WTC11 (cell line): Measurements from ENCODE around the gene EIF5.

ENCODE experiments used
- ATF6 ChIP-seq: sonication (generic); formaldehyde crosslinking; IDR thresholded peaks from 2 replicates; pipeline ENCODE4 v1.8.1; 2023; ENCODE audit warnings: mild to moderate bottlenecking, missing genetic modification reagents
- CBFB ChIP-seq: sonication (generic); formaldehyde crosslinking; IDR thresholded peaks from 2 replicates; pipeline ENCODE4 v1.8.1; 2022; ENCODE audit warnings: mild to moderate bottlenecking, low read depth, missing genetic modification reagents
- GABPB1 ChIP-seq: sonication (generic); formaldehyde crosslinking; IDR thresholded peaks from 2 replicates; pipeline ENCODE4 v1.8.1; 2023; ENCODE audit warnings: mild to moderate bottlenecking, missing genetic modification reagents
- NR1H2 ChIP-seq: sonication (generic); formaldehyde crosslinking; IDR thresholded peaks from 2 replicates; pipeline ENCODE4 v1.9.0; 2021; ENCODE audit warnings: mild to moderate bottlenecking, moderate library complexity, missing genetic modification reagents
- SP1 ChIP-seq: sonication (generic); formaldehyde crosslinking; conservative IDR thresholded peaks from 2 replicates; pipeline ENCODE4 v1.8.1; 2022; ENCODE audit warnings: missing genetic modification reagents
- TCF7 ChIP-seq: sonication (generic); formaldehyde crosslinking; IDR thresholded peaks from 2 replicates; pipeline ENCODE4 v1.8.0; 2022; ENCODE audit warnings: mild to moderate bottlenecking, low read depth, missing genetic modification reagents, moderate library complexity
- TEAD4 ChIP-seq: sonication (generic); formaldehyde crosslinking; IDR thresholded peaks from 2 replicates; pipeline ENCODE4 v1.8.0; 2022; ENCODE audit warnings: mild to moderate bottlenecking, missing genetic modification reagents
- TP53 ChIP-seq: sonication (generic); formaldehyde crosslinking; IDR thresholded peaks from 2 replicates; pipeline ENCODE4 v1.8.1; 2023; ENCODE audit warnings: mild to moderate bottlenecking, missing genetic modification reagents
- ZNF263 ChIP-seq: sonication (generic); formaldehyde crosslinking; IDR thresholded peaks from 2 replicates; pipeline ENCODE4 v1.8.1; 2022; ENCODE audit warnings: low read depth, mild to moderate bottlenecking, moderate library complexity, missing genetic modification reagents
- TF ChIP-seq, protein P1 (sequence below): sonication (generic); formaldehyde crosslinking; IDR thresholded peaks from 2 replicates; pipeline ENCODE4 v1.8.0; 2022; ENCODE audit warnings: mild to moderate bottlenecking, missing genetic modification reagents
- TF ChIP-seq, protein P2 (sequence below): fragments of 200-600 bp; IDR thresholded peaks from 2 replicates; pipeline ENCODE4 v1.8.0; 2022; ENCODE audit warnings: antibody characterized with exemption
- TF ChIP-seq, protein P3 (sequence below): sonication (generic); formaldehyde crosslinking; conservative IDR thresholded peaks from 2 replicates; pipeline ENCODE4 v1.8.1; 2023; ENCODE audit warnings: mild to moderate bottlenecking, low read depth, missing genetic modification reagents, moderate library complexity
- TF ChIP-seq, protein P4 (sequence below): sonication (generic); formaldehyde crosslinking; IDR thresholded peaks from 2 replicates; pipeline ENCODE4 v1.8.1; 2022; ENCODE audit warnings: low read depth, mild to moderate bottlenecking, moderate library complexity, missing genetic modification reagents, borderline replicate concordance
- TF ChIP-seq, protein P5 (sequence below): sonication (generic); formaldehyde crosslinking; IDR thresholded peaks from 2 replicates; pipeline ENCODE4 v1.8.0; 2022; ENCODE audit warnings: mild to moderate bottlenecking, missing genetic modification reagents

DNA sequence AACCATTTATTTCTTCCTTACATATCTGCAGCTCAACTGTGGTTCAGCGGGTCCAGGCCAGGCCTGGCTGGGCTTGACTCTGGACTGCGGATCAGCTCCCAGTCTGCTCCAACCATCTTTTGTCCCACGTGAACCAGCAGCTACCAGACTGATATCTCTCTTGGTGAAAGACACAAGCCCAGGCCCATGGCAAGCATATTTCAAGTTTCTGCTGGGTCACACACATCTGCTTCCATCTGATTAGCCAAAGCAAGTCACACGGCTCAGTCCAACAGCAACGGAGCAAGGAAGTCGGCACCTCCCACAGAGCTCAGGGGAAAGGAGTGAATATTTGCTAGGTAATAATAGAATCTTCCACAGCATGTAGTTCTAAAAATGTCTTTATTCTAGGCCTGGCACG, 26.5 kb downstream of the EIF5 start:
- TF ChIP-seq TEAD4 (CRISPR knock-in tag) (no peak), CBFB (CRISPR knock-in tag) (no peak), ATF6 (CRISPR knock-in tag) (no peak), ZNF263 (no peak), SP1 (CRISPR knock-in tag) (no peak), GABPB1 (CRISPR knock-in tag) (no peak), TCF7 (CRISPR knock-in tag) (no peak), TP53 (CRISPR knock-in tag) (no peak), NR1H2 (CRISPR knock-in tag) (no peak)
- TF ChIP-seq, protein P1, sequence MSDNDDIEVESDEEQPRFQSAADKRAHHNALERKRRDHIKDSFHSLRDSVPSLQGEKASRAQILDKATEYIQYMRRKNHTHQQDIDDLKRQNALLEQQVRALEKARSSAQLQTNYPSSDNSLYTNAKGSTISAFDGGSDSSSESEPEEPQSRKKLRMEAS (CRISPR knock-in tag), result no peak
- TF ChIP-seq, protein P2, sequence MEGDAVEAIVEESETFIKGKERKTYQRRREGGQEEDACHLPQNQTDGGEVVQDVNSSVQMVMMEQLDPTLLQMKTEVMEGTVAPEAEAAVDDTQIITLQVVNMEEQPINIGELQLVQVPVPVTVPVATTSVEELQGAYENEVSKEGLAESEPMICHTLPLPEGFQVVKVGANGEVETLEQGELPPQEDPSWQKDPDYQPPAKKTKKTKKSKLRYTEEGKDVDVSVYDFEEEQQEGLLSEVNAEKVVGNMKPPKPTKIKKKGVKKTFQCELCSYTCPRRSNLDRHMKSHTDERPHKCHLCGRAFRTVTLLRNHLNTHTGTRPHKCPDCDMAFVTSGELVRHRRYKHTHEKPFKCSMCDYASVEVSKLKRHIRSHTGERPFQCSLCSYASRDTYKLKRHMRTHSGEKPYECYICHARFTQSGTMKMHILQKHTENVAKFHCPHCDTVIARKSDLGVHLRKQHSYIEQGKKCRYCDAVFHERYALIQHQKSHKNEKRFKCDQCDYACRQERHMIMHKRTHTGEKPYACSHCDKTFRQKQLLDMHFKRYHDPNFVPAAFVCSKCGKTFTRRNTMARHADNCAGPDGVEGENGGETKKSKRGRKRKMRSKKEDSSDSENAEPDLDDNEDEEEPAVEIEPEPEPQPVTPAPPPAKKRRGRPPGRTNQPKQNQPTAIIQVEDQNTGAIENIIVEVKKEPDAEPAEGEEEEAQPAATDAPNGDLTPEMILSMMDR, result no peak
- TF ChIP-seq, protein P3, sequence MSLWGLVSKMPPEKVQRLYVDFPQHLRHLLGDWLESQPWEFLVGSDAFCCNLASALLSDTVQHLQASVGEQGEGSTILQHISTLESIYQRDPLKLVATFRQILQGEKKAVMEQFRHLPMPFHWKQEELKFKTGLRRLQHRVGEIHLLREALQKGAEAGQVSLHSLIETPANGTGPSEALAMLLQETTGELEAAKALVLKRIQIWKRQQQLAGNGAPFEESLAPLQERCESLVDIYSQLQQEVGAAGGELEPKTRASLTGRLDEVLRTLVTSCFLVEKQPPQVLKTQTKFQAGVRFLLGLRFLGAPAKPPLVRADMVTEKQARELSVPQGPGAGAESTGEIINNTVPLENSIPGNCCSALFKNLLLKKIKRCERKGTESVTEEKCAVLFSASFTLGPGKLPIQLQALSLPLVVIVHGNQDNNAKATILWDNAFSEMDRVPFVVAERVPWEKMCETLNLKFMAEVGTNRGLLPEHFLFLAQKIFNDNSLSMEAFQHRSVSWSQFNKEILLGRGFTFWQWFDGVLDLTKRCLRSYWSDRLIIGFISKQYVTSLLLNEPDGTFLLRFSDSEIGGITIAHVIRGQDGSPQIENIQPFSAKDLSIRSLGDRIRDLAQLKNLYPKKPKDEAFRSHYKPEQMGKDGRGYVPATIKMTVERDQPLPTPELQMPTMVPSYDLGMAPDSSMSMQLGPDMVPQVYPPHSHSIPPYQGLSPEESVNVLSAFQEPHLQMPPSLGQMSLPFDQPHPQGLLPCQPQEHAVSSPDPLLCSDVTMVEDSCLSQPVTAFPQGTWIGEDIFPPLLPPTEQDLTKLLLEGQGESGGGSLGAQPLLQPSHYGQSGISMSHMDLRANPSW, result no peak
- TF ChIP-seq, protein P4, sequence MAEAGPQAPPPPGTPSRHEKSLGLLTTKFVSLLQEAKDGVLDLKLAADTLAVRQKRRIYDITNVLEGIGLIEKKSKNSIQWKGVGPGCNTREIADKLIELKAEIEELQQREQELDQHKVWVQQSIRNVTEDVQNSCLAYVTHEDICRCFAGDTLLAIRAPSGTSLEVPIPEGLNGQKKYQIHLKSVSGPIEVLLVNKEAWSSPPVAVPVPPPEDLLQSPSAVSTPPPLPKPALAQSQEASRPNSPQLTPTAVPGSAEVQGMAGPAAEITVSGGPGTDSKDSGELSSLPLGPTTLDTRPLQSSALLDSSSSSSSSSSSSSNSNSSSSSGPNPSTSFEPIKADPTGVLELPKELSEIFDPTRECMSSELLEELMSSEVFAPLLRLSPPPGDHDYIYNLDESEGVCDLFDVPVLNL (CRISPR knock-in tag), result no peak
- TF ChIP-seq, protein P5, sequence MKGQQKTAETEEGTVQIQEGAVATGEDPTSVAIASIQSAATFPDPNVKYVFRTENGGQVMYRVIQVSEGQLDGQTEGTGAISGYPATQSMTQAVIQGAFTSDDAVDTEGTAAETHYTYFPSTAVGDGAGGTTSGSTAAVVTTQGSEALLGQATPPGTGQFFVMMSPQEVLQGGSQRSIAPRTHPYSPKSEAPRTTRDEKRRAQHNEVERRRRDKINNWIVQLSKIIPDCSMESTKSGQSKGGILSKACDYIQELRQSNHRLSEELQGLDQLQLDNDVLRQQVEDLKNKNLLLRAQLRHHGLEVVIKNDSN (CRISPR knock-in tag), result no peak
